Measurements from ENCODE around the gene HNRNPA3.
A peak's percentile ranks its signal among the peaks of the same experiment; 100 is the strongest.

Gene HNRNPA3

DNA sequence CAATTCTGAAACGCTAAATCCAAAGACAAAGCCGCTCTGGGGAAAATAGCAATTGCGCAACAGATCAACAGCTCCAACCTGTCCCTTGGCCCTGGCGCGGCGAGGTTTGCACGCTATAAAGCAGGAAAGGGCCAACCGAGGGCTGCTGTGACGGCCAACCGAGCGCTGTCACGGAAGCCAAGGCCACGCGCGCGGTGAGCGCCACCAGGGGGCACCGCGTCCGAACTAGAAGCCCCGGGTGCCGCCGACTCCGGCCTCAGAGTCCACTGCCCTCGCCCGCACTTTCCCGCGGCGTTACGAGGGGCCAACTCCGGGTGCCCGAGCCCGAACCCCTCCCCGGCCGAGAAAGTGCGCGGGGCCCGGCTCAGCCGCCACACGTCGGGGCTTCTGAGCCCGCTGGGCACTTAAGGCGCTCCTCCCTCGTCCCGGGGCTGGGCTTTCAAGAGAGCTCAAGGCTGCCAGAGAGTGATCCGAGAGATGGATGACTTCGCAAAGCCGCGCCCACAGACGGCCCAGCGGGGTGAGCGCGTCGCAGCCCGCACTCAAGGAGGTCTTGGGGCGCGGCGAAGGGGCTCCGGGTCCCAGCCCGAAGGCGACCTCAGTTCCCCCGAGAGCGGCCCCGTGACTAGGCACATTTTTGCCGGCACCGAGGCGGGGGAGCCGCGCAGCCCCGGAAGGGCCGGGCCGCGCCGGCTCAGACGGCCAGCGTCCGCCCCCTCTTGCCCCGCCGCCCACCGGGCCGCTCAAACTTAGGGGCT, 51.0 kb downstream of the HNRNPA3 start (continued):
- TF ChIP-seq, protein P1, sequence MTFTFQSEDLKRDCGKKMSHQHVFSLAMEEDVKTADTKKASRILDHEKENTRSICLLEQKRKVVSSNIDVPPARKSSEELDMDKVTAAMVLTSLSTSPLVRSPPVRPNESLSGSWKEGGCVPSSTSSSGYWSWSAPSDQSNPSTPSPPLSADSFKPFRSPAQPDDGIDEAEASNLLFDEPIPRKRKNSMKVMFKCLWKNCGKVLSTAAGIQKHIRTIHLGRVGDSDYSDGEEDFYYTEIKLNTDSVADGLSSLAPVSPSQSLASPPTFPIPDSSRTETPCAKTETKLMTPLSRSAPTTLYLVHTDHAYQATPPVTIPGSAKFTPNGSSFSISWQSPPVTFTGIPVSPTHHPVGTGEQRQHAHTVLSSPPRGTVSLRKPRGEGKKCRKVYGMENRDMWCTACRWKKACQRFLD (tag by site-specific recombination; IDR thresholded peaks at IDR 0.05), result no peak
- TF ChIP-seq, protein P2, sequence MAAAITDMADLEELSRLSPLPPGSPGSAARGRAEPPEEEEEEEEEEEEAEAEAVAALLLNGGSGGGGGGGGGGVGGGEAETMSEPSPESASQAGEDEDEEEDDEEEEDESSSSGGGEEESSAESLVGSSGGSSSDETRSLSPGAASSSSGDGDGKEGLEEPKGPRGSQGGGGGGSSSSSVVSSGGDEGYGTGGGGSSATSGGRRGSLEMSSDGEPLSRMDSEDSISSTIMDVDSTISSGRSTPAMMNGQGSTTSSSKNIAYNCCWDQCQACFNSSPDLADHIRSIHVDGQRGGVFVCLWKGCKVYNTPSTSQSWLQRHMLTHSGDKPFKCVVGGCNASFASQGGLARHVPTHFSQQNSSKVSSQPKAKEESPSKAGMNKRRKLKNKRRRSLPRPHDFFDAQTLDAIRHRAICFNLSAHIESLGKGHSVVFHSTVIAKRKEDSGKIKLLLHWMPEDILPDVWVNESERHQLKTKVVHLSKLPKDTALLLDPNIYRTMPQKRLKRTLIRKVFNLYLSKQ (tag by site-specific recombination; IDR thresholded peaks at IDR 0.05; ENCODE audit: borderline replicate concordance), result no peak
- TF ChIP-seq, protein P3, sequence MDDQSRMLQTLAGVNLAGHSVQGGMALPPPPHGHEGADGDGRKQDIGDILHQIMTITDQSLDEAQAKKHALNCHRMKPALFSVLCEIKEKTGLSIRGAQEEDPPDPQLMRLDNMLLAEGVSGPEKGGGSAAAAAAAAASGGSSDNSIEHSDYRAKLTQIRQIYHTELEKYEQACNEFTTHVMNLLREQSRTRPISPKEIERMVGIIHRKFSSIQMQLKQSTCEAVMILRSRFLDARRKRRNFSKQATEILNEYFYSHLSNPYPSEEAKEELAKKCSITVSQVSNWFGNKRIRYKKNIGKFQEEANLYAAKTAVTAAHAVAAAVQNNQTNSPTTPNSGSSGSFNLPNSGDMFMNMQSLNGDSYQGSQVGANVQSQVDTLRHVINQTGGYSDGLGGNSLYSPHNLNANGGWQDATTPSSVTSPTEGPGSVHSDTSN (CRISPR knock-in tag; IDR thresholded peaks at IDR 0.05), result peak; percentile 86
- TF ChIP-seq ZFHX2 (tag by site-specific recombination; conservative IDR thresholded peaks at IDR 0.05), result no peak
- TF ChIP-seq, protein P4, sequence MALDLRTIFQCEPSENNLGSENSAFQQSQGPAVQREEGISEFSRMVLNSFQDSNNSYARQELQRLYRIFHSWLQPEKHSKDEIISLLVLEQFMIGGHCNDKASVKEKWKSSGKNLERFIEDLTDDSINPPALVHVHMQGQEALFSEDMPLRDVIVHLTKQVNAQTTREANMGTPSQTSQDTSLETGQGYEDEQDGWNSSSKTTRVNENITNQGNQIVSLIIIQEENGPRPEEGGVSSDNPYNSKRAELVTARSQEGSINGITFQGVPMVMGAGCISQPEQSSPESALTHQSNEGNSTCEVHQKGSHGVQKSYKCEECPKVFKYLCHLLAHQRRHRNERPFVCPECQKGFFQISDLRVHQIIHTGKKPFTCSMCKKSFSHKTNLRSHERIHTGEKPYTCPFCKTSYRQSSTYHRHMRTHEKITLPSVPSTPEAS (tag by site-specific recombination; IDR thresholded peaks at IDR 0.05), result peak; percentile 54
- TF ChIP-seq ZNF341 (tag by site-specific recombination; IDR thresholded peaks at IDR 0.05; ENCODE audit: low read depth), result peak; percentile 74
- TF ChIP-seq, protein P5, sequence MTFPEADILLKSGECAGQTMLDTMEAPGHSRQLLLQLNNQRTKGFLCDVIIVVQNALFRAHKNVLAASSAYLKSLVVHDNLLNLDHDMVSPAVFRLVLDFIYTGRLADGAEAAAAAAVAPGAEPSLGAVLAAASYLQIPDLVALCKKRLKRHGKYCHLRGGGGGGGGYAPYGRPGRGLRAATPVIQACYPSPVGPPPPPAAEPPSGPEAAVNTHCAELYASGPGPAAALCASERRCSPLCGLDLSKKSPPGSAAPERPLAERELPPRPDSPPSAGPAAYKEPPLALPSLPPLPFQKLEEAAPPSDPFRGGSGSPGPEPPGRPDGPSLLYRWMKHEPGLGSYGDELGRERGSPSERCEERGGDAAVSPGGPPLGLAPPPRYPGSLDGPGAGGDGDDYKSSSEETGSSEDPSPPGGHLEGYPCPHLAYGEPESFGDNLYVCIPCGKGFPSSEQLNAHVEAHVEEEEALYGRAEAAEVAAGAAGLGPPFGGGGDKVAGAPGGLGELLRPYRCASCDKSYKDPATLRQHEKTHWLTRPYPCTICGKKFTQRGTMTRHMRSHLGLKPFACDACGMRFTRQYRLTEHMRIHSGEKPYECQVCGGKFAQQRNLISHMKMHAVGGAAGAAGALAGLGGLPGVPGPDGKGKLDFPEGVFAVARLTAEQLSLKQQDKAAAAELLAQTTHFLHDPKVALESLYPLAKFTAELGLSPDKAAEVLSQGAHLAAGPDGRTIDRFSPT (tag by site-specific recombination; IDR thresholded peaks at IDR 0.05), result peak; percentile 92
- TF ChIP-seq ZNF19 (tag by site-specific recombination; IDR thresholded peaks at IDR 0.05; ENCODE audit: low read depth), result no peak
- TF ChIP-seq ZNF521 (tag by site-specific recombination; IDR thresholded peaks at IDR 0.05), result no peak
- TF ChIP-seq, protein P6, sequence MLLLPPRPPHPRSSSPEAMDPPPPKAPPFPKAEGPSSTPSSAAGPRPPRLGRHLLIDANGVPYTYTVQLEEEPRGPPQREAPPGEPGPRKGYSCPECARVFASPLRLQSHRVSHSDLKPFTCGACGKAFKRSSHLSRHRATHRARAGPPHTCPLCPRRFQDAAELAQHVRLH (tag by site-specific recombination; IDR thresholded peaks at IDR 0.05), result peak; percentile 47; the same call in 1 of the 2 replicates
- TF ChIP-seq YY2 (tag by site-specific recombination; IDR thresholded peaks at IDR 0.05), result no peak
- TF ChIP-seq HOXC10 (CRISPR knock-in tag; IDR thresholded peaks at IDR 0.05), result no peak
- TF ChIP-seq, protein P7, sequence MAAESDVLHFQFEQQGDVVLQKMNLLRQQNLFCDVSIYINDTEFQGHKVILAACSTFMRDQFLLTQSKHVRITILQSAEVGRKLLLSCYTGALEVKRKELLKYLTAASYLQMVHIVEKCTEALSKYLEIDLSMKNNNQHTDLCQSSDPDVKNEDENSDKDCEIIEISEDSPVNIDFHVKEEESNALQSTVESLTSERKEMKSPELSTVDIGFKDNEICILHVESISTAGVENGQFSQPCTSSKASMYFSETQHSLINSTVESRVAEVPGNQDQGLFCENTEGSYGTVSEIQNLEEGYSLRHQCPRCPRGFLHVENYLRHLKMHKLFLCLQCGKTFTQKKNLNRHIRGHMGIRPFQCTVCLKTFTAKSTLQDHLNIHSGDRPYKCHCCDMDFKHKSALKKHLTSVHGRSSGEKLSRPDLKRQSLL (tag by site-specific recombination; IDR thresholded peaks at IDR 0.05), result peak; percentile 76
- no peak for TF ChIP-seq ZNF677 (tag by site-specific recombination; IDR thresholded peaks at IDR 0.05)
- TF ChIP-seq ZNF366 (tag by site-specific recombination; conservative IDR thresholded peaks at IDR 0.05), result peak; percentile 56; the same call in 1 of the 2 replicates
- TF ChIP-seq ZNF37A (tag by site-specific recombination; IDR thresholded peaks at IDR 0.05), result 0 out of 2 replicates have a peak, but pooled peaks have one; percentile 16
- TF ChIP-seq, protein P8, sequence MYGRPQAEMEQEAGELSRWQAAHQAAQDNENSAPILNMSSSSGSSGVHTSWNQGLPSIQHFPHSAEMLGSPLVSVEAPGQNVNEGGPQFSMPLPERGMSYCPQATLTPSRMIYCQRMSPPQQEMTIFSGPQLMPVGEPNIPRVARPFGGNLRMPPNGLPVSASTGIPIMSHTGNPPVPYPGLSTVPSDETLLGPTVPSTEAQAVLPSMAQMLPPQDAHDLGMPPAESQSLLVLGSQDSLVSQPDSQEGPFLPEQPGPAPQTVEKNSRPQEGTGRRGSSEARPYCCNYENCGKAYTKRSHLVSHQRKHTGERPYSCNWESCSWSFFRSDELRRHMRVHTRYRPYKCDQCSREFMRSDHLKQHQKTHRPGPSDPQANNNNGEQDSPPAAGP (tag by site-specific recombination; IDR thresholded peaks at IDR 0.05), result peak; percentile 82; the same call in 1 of the 2 replicates
- TF ChIP-seq, protein P9, sequence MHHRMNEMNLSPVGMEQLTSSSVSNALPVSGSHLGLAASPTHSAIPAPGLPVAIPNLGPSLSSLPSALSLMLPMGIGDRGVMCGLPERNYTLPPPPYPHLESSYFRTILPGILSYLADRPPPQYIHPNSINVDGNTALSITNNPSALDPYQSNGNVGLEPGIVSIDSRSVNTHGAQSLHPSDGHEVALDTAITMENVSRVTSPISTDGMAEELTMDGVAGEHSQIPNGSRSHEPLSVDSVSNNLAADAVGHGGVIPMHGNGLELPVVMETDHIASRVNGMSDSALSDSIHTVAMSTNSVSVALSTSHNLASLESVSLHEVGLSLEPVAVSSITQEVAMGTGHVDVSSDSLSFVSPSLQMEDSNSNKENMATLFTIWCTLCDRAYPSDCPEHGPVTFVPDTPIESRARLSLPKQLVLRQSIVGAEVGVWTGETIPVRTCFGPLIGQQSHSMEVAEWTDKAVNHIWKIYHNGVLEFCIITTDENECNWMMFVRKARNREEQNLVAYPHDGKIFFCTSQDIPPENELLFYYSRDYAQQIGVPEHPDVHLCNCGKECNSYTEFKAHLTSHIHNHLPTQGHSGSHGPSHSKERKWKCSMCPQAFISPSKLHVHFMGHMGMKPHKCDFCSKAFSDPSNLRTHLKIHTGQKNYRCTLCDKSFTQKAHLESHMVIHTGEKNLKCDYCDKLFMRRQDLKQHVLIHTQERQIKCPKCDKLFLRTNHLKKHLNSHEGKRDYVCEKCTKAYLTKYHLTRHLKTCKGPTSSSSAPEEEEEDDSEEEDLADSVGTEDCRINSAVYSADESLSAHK (tag by site-specific recombination; IDR thresholded peaks at IDR 0.05), result peak; percentile 67; the same call in 1 of the 2 replicates
- TF ChIP-seq ZNF747 (tag by site-specific recombination; IDR thresholded peaks at IDR 0.05), result no peak
- TF ChIP-seq ZNF629 (tag by site-specific recombination; IDR thresholded peaks at IDR 0.05), result peak; percentile 81
- TF ChIP-seq, protein P10, sequence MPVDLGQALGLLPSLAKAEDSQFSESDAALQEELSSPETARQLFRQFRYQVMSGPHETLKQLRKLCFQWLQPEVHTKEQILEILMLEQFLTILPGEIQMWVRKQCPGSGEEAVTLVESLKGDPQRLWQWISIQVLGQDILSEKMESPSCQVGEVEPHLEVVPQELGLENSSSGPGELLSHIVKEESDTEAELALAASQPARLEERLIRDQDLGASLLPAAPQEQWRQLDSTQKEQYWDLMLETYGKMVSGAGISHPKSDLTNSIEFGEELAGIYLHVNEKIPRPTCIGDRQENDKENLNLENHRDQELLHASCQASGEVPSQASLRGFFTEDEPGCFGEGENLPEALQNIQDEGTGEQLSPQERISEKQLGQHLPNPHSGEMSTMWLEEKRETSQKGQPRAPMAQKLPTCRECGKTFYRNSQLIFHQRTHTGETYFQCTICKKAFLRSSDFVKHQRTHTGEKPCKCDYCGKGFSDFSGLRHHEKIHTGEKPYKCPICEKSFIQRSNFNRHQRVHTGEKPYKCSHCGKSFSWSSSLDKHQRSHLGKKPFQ (tag by site-specific recombination; IDR thresholded peaks at IDR 0.05), result peak; percentile 56; the same call in 1 of the 2 replicates
- peak; percentile 74 for TF ChIP-seq ZNF335 (tag by site-specific recombination; conservative IDR thresholded peaks at IDR 0.05)
- TF ChIP-seq ZNF423 (tag by site-specific recombination; IDR thresholded peaks at IDR 0.05), result no peak
- peak; percentile 98 for TF ChIP-seq ZNF2 (tag by site-specific recombination; IDR thresholded peaks at IDR 0.05)
